Esophagus muscularis mucosa (tissue), 3 donors: ENCODE measurements around the gene TLL2.

Source experiments
- CTCF ChIP-seq, 3 experiments: fragments of 200-600 bp in 2 of 3; fragments of 450-650 bp in 1 of 3; sonication (generic) in 2 of 3; IDR thresholded peaks; one replicate each; pipeline ENCODE4 v1.5.1; 2017 to 2019; ENCODE audit warnings: antibody characterized with exemption in 3 of 3, mild to moderate bottlenecking in 2 of 3, moderate library complexity in 1 of 3
- POLR2A ChIP-seq: fragments of 450-650 bp; IDR thresholded peaks from one replicate; pipeline ENCODE4 v1.6.1; 2017; ENCODE audit warnings: antibody characterized with exemption, moderate library complexity, mild to moderate bottlenecking, low read depth
- POLR2AphosphoS5 ChIP-seq, 2 donors: sonication (generic); formaldehyde crosslinking; IDR thresholded peaks; one replicate each; pipeline ENCODE4 v1.6.1; 2017; ENCODE audit warnings: antibody characterized with exemption in 2 of 2

- no peak for TF ChIP-seq CTCF (IDR thresholded peaks at IDR 0.05)
- no peak for TF ChIP-seq POLR2A
- TF ChIP-seq POLR2AphosphoS5 (IDR thresholded peaks at IDR 0.05), result no peak
Measured at GRCh38 chr10:96541921-96542320, 28.2 kb upstream of the TLL2 start.
